Karpas-422 (cell line): ENCODE measurements around the gene CNOT6L. TPM values are rescaled to one million over a fixed set of nuclear protein-coding genes. Genes with fewer than 3 reads are reported as not detected.

Experiments used
- DNase-seq: peaks from one replicate; pipeline ENCODE4 v3.0.0-alpha.2; 2015
- H2AFZ ChIP-seq: fragments of 200-600 bp; sonication (generic); 2 replicates; pipeline ENCODE4 v1.6.1; 2014; ENCODE audit warnings: antibody characterized with exemption, low read length, mixed read lengths
- H3K27ac ChIP-seq: fragments of 200-600 bp; sonication (generic); 2 replicates; pipeline ENCODE4 v1.5.1; 2014; ENCODE audit warnings: mild to moderate bottlenecking, low read length, moderate library complexity
- H3K27me3 ChIP-seq: fragments of 200-600 bp; sonication (generic); 2 replicates; pipeline ENCODE4 v1.6.1; 2014; ENCODE audit warnings: low read length, mixed read lengths
- H3K36me3 ChIP-seq: fragments of 200-600 bp; sonication (generic); 2 replicates; pipeline ENCODE4 v1.6.1; 2014; ENCODE audit warnings: low read length, mixed read lengths; ENCODE audit not compliant: insufficient read depth
- H3K4me1 ChIP-seq: fragments of 200-600 bp; sonication (generic); 2 replicates; pipeline ENCODE4 v1.6.1; 2014; ENCODE audit warnings: mild to moderate bottlenecking, low read length, mixed read lengths
- H3K4me2 ChIP-seq: fragments of 200-600 bp; sonication (generic); 2 replicates; pipeline ENCODE4 v1.6.1; 2014; ENCODE audit warnings: low read length, low read depth, mild to moderate bottlenecking; ENCODE audit not compliant: poor library complexity, severe bottlenecking
- H3K4me3 ChIP-seq: fragments of 200-600 bp; sonication (generic); 2 replicates; pipeline ENCODE4 v1.5.1; 2014; ENCODE audit warnings: mild to moderate bottlenecking, antibody characterized with exemption, low read length, mixed read lengths
- H3K79me2 ChIP-seq: fragments of 200-600 bp; sonication (generic); 2 replicates; pipeline ENCODE4 v1.6.1; 2014; ENCODE audit warnings: mild to moderate bottlenecking, low read length, mixed read lengths
- H3K9ac ChIP-seq: fragments of 200-600 bp; sonication (generic); 2 replicates; pipeline ENCODE4 v1.6.0; 2014; ENCODE audit warnings: low read length
- H3K9me2 ChIP-seq: fragments of 200-600 bp; sonication (generic), shearing (Covaris generic); replicated peaks from 2 replicates; pipeline ENCODE4 v1.6.0; 2014; ENCODE audit warnings: mild to moderate bottlenecking, low read length, moderate library complexity; ENCODE audit not compliant: insufficient read depth
- H3K9me3 ChIP-seq: fragments of 300-700, 200-600 bp; sonication (generic); 2 replicates; pipeline ENCODE4 v1.6.1; 2014; ENCODE audit warnings: low read length, mixed read lengths
- H4K20me1 ChIP-seq: fragments of 200-600 bp; sonication (generic); 2 replicates; pipeline ENCODE4 v1.6.1; 2014; ENCODE audit warnings: mild to moderate bottlenecking, antibody characterized with exemption, low read length, low read depth; ENCODE audit not compliant: insufficient read depth
- total RNA-seq: library from RNA; depleted of rRNA; stranded (reverse); fragments of >200 nt; shearing (Covaris generic); gene quantifications from 2 replicates; pipeline ENCODE4 v1.2.3, GENCODE V29; 2014; ENCODE audit warnings: low replicate concordance

The CNOT6L gene
- total RNA-seq, 1 experiment from 2014 or later, result 16.7 TPM

GRCh38 chr4:77771566-77771965 is 47.6 kb downstream of the CNOT6L start:
- no peak overlapping the region for H3K9ac ChIP-seq
- no peaks in the 10 kb centered on the region for H4K20me1 ChIP-seq
- no peaks in the 10 kb centered on the region for H3K4me1 ChIP-seq
- no peak overlapping the region for H2AFZ ChIP-seq
- H3K79me2 ChIP-seq, result peaks cover 6% of the 10 kb centered on the region
- no peaks in the 10 kb centered on the region for H3K36me3 ChIP-seq
- H3K9me3 ChIP-seq, result no peaks in the 10 kb centered on the region
- no peak overlapping the region for H3K4me2 ChIP-seq
- no peak overlapping the region for H3K4me3 ChIP-seq
- no peaks in the 10 kb centered on the region for H3K27me3 ChIP-seq
- H3K9me2 ChIP-seq, result no peaks in the 10 kb centered on the region
- H3K27ac ChIP-seq, result no peak overlapping the region
- no peak for DNase-seq

- Histone ChIP-seq H3K27me3 (no peaks in the 10 kb centered on the region), H3K4me1 (no peaks in the 10 kb centered on the region), H3K9ac (no peak overlapping the region), H3K27ac (no peak overlapping the region), H3K4me3 (no peak overlapping the region), H3K9me3 (0 out of 2 replicates have a peak, but pooled peaks cover 4% of the 10 kb centered on the region), H3K9me2 (no peaks in the 10 kb centered on the region), H2AFZ (no peak overlapping the region), H4K20me1 (no peaks in the 10 kb centered on the region), H3K36me3 (peaks cover 6% of the 10 kb centered on the region; the same call in 1 of the 2 replicates), H3K79me2 (peaks cover 20% of the 10 kb centered on the region), H3K4me2 (no peak overlapping the region)
- no peak for DNase-seq
Measured at GRCh38 chr4:77765720-77766119, 53.4 kb downstream of the CNOT6L start.

GRCh38 chr4:77762531-77762930 is 56.6 kb downstream of the CNOT6L start:
- Histone ChIP-seq H3K9ac (no peak overlapping the region), H3K36me3 (peaks cover 6% of the 10 kb centered on the region; the same call in 1 of the 2 replicates), H3K4me1 (no peaks in the 10 kb centered on the region), H4K20me1 (no peaks in the 10 kb centered on the region), H3K4me3 (no peak overlapping the region), H3K27ac (no peak overlapping the region), H3K27me3 (no peaks in the 10 kb centered on the region), H3K4me2 (no peak overlapping the region), H3K9me3 (0 out of 2 replicates have a peak, but pooled peaks cover 4% of the 10 kb centered on the region), H3K79me2 (peaks cover 19% of the 10 kb centered on the region), H3K9me2 (no peaks in the 10 kb centered on the region), H2AFZ (no peak overlapping the region)
- DNase-seq, result no peak

- Histone ChIP-seq H4K20me1 (no peaks in the 10 kb centered on the region), H3K4me2 (no peak overlapping the region), H3K9me3 (0 out of 2 replicates have a peak, but pooled peaks cover 4% of the 10 kb centered on the region), H2AFZ (no peak overlapping the region), H3K79me2 (peaks cover 19% of the 10 kb centered on the region), H3K27me3 (no peaks in the 10 kb centered on the region), H3K36me3 (peaks cover 6% of the 10 kb centered on the region; the same call in 1 of the 2 replicates), H3K4me1 (no peaks in the 10 kb centered on the region), H3K4me3 (no peak overlapping the region), H3K27ac (no peak overlapping the region), H3K9me2 (no peaks in the 10 kb centered on the region), H3K9ac (no peak overlapping the region)
- DNase-seq, result no peak
Measured at GRCh38 chr4:77761595-77761994, 57.6 kb downstream of the CNOT6L start.

GRCh38 chr4:77758804-77759203 is 60.4 kb downstream of the CNOT6L start:
- Histone ChIP-seq H3K9me2 (no peaks in the 10 kb centered on the region), H2AFZ (no peak overlapping the region), H3K79me2 (peaks cover 19% of the 10 kb centered on the region), H3K4me3 (no peak overlapping the region), H3K36me3 (peaks cover 6% of the 10 kb centered on the region; the same call in 1 of the 2 replicates), H3K27me3 (no peaks in the 10 kb centered on the region), H3K4me1 (no peaks in the 10 kb centered on the region), H4K20me1 (no peaks in the 10 kb centered on the region), H3K9ac (no peak overlapping the region), H3K27ac (no peak overlapping the region), H3K4me2 (no peak overlapping the region), H3K9me3 (0 out of 2 replicates have a peak, but pooled peaks cover 4% of the 10 kb centered on the region)
- DNase-seq, result no peak

GRCh38 chr4:77751764-77752163 is 67.4 kb downstream of the CNOT6L start:
- DNase-seq, result no peak
- Histone ChIP-seq H3K27ac (no peak overlapping the region), H3K4me1 (no peaks in the 10 kb centered on the region; the same call in 1 of the 2 replicates), H3K27me3 (no peaks in the 10 kb centered on the region), H3K9me3 (no peaks in the 10 kb centered on the region), H3K4me3 (no peak overlapping the region), H3K79me2 (peaks cover 10% of the 10 kb centered on the region; the same call in 1 of the 2 replicates), H3K9me2 (no peaks in the 10 kb centered on the region), H3K36me3 (no peaks in the 10 kb centered on the region), H2AFZ (no peak overlapping the region), H4K20me1 (no peaks in the 10 kb centered on the region), H3K4me2 (no peak overlapping the region), H3K9ac (no peak overlapping the region)

- Histone ChIP-seq H3K4me2 (no peak overlapping the region), H3K9me3 (no peaks in the 10 kb centered on the region), H3K4me3 (no peak overlapping the region), H3K27ac (no peak overlapping the region), H2AFZ (no peak overlapping the region), H4K20me1 (no peaks in the 10 kb centered on the region), H3K27me3 (no peaks in the 10 kb centered on the region), H3K9me2 (no peaks in the 10 kb centered on the region), H3K36me3 (no peaks in the 10 kb centered on the region), H3K4me1 (peaks cover 16% of the 10 kb centered on the region), H3K79me2 (no peaks in the 10 kb centered on the region; the same call in 1 of the 2 replicates), H3K9ac (no peak overlapping the region)
- no peak for DNase-seq
Measured at GRCh38 chr4:77745792-77746191, 73.4 kb downstream of the CNOT6L start.

GRCh38 chr4:77742054-77742453 is 77.1 kb downstream of the CNOT6L start:
- DNase-seq, result no peak
- Histone ChIP-seq H3K27me3 (no peaks in the 10 kb centered on the region), H3K9me2 (no peaks in the 10 kb centered on the region), H3K4me2 (no peak overlapping the region), H3K27ac (no peak overlapping the region), H3K79me2 (no peaks in the 10 kb centered on the region; the same call in 1 of the 2 replicates), H3K9ac (no peak overlapping the region), H3K4me1 (peaks cover 16% of the 10 kb centered on the region), H3K9me3 (no peaks in the 10 kb centered on the region), H3K4me3 (no peak overlapping the region), H3K36me3 (no peaks in the 10 kb centered on the region), H4K20me1 (no peaks in the 10 kb centered on the region), H2AFZ (no peak overlapping the region)
